Adrenal gland (tissue), 5 donors: Measurements from ENCODE around the gene COL25A1.
A peak's percentile ranks its signal among the peaks of the same experiment; 100 is the strongest.

Experiments
- POLR2A ChIP-seq, 2 donors: fragments of 450-650 bp; IDR thresholded peaks; one replicate each; pipeline ENCODE4 v1.6.1; 2017; ENCODE audit warnings: antibody characterized with exemption in 2 of 2, mild to moderate bottlenecking in 2 of 2, moderate library complexity in 1 of 2
- TF ChIP-seq, protein P1 (sequence below), 6 experiments: fragments of 450-650 bp in 4 of 6; fragments of 200-600 bp in 2 of 6; sonication (generic) in 1 of 6; IDR thresholded peaks; 1 replicate in 5 of 6; 2 replicates in 1 of 6; pipeline versions ENCODE4 v1.5.1 to v1.8.0; 2016 to 2021; ENCODE audit warnings: antibody characterized with exemption in 6 of 6, mild to moderate bottlenecking in 2 of 6, moderate library complexity in 1 of 6
- donor health status: DM: no; HTN: no; CAD: no.

- TF ChIP-seq, protein P1, sequence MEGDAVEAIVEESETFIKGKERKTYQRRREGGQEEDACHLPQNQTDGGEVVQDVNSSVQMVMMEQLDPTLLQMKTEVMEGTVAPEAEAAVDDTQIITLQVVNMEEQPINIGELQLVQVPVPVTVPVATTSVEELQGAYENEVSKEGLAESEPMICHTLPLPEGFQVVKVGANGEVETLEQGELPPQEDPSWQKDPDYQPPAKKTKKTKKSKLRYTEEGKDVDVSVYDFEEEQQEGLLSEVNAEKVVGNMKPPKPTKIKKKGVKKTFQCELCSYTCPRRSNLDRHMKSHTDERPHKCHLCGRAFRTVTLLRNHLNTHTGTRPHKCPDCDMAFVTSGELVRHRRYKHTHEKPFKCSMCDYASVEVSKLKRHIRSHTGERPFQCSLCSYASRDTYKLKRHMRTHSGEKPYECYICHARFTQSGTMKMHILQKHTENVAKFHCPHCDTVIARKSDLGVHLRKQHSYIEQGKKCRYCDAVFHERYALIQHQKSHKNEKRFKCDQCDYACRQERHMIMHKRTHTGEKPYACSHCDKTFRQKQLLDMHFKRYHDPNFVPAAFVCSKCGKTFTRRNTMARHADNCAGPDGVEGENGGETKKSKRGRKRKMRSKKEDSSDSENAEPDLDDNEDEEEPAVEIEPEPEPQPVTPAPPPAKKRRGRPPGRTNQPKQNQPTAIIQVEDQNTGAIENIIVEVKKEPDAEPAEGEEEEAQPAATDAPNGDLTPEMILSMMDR (IDR thresholded peaks at IDR 0.05): peak in 5 of 6 experiments; percentile 14 to 45 (median 28)
- no peak for TF ChIP-seq POLR2A (IDR thresholded peaks at IDR 0.05)
These were observed 527.5 kb downstream of the COL25A1 start for GRCh38 chr4:108774809-108775530.
